Measurements from ENCODE around the gene GABBR2. TPM values are rescaled to one million over a fixed set of nuclear protein-coding genes. Genes with fewer than 3 reads are reported as not detected.
A peak's percentile ranks its signal among the peaks of the same experiment; 100 is the strongest.

The GABBR2 gene
- total and polyA plus RNA-seq, 4 donors, result 20.0 to 140 (median 93.3) TPM

DNA sequence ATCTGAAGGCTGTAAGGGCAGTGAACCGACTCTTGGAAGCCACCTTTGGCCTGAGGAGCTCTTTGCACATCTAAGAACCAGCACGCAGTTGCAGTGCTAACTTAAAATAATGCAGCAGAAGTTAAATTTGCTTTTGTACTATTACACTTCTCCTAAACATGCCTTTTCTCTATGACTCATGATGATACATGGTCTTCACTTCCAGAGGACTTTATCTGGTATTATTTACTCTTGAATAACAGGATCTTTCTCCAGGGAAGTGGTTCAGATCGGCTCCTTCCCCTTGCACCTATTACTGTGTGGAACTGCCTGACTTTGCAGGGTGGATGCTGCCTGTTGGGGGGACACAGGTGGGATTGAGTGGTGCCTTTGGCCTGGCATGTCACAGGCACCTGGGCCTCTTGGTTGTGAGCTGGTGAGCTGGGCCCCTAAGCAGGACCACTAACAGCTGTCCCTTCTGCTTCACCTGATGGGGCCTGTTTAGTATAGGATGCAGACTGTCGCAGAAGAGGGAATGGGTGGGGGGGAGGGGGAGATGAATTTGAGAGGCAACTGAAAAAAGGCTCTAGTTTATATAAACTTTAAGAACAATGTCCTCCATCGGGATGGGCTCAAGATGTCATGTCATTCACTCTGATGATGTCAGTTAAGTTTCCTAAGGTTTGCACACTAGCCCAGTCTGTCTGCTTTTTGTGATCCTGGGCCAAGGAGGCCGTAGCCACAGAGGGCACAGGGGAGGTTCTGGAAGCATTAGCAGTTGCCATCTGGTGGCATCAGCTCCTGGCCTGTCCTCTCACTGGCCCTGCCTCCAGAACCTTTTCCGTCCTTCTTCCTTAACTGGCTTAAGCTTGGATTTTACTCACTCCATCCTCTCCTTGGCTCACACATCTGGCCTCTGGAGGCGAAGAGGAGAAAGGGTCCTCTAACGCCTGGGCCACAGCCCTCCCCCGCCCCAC lies 33.9 kb upstream of the GABBR2 start:
- peaks cover 28% of the 10 kb centered on the region for H3K36me3 ChIP-seq (ENCODE audit: control insufficient read depth, insufficient read depth, low read length)
- DNase-seq (ENCODE audit: low read depth in 4 of 6, low spot score in 6 of 6), result no peak
- H3K9me3 ChIP-seq (ENCODE audit: control insufficient read depth, insufficient read depth, low read length), result peaks cover 2% of the 10 kb centered on the region
- H3K27me3 ChIP-seq (ENCODE audit: control insufficient read depth, insufficient read depth, low read length), result no peaks in the 10 kb centered on the region
- H3K27ac ChIP-seq (ENCODE audit: low read depth, low read length), result no peak overlapping the region
- 93% methylated on average over 6 of the region's 10 CpGs for WGBS (ENCODE audit: insufficient coverage)
- H3K4me3 ChIP-seq (ENCODE audit: low read depth, low read length), result no peak overlapping the region
- H3K4me1 ChIP-seq (ENCODE audit: control insufficient read depth, insufficient read depth, low read length), result no peaks in the 10 kb centered on the region

DNA sequence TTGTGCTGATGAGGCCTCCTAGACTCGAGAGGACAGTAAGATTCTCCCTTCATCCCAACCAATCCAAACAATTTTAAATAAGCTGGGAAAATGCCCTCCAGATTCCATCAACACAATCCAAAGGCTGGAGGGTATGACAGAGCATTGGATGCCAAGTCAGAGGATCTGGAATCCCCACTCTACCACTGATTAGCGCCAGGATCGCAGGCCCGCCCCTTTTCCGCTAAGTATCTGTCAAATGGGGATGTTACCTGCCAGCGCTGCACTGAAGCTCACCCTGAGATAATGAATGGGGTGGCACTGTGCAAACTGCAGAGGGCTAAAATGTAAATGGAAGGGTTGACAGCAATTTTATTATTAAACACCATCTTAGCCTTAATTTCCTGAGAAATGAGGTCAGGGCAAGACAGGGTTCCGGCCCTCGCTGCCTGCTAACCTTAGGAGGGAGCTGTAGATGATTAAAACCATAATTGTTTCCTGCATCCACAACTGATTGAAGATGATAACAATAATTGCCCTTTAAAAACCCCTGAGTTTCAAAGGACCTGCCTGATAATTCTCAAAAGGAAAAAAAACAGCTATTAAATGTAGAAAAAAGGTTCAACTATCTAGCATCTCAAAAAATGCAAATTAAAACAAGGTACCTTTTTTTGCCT lies 31.6 kb upstream of the GABBR2 start:
- Histone ChIP-seq H3K27me3 (ENCODE audit: control insufficient read depth, insufficient read depth, low read length) (no peaks in the 10 kb centered on the region), H3K4me3 (ENCODE audit: low read depth, low read length) (no peak overlapping the region), H3K9me3 (ENCODE audit: control insufficient read depth, insufficient read depth, low read length) (peaks cover 2% of the 10 kb centered on the region), H3K27ac (ENCODE audit: low read depth, low read length) (no peak overlapping the region), H3K4me1 (ENCODE audit: control insufficient read depth, insufficient read depth, low read length) (no peaks in the 10 kb centered on the region), H3K36me3 (ENCODE audit: control insufficient read depth, insufficient read depth, low read length) (peaks cover 28% of the 10 kb centered on the region)
- WGBS (ENCODE audit: insufficient coverage), result 100% methylated on average over 1 of the region's 8 CpGs
- peak in 1 of 6 donors; percentile 19 for DNase-seq (ENCODE audit: low read depth in 4 of 6, low spot score in 6 of 6)

DNA sequence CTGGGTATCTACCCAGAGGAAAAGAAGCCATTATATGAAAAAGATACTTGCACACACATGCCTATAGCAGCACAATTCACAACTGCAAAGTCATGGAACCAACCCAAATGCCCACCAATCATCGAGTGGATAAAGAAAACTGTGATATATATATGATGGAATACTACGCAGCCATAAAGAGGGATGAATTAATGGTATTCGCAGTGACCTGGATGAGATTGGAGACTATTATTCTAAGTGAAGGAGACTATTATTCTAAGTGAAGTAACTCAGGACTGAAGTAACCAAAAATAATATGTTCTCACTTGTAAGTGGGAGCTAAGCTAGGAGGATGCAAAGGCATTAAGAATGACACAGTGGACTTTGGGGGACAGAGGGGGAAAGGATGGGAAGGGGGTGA lies 30.0 kb upstream of the GABBR2 start:
- Histone ChIP-seq H3K36me3 (ENCODE audit: control insufficient read depth, insufficient read depth, low read length) (peaks cover 21% of the 10 kb centered on the region), H3K9me3 (ENCODE audit: control insufficient read depth, insufficient read depth, low read length) (peaks cover 2% of the 10 kb centered on the region), H3K27ac (ENCODE audit: low read depth, low read length) (no peak overlapping the region), H3K4me3 (ENCODE audit: low read depth, low read length) (no peak overlapping the region), H3K4me1 (ENCODE audit: control insufficient read depth, insufficient read depth, low read length) (no peaks in the 10 kb centered on the region), H3K27me3 (ENCODE audit: control insufficient read depth, insufficient read depth, low read length) (no peaks in the 10 kb centered on the region)
- no peak for DNase-seq (ENCODE audit: low read depth in 4 of 6, low spot score in 6 of 6)
- WGBS (ENCODE audit: insufficient coverage), result 100% methylated on average over 1 of the region's 3 CpGs

DNA sequence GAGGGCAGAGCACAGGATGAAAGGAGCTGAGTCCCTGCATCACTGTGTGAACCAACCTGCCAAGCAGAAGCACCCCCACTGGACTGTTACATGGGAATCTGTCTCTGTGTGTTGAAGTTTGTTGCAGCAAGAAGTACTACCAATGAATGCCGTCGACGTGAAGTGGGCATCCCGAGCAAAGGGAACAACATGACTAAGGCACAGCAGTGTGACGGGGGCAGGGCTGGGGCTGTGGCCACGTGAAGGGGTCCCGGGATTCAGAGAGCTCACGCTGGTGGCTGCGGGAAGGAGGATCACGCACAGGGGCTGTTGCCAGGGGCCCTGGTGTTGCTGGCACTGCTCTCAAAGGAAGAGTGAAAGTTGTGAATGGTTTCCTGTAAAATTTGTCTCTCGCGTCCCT lies 27.5 kb upstream of the GABBR2 start:
- Histone ChIP-seq H3K9me3 (ENCODE audit: control insufficient read depth, insufficient read depth, low read length) (peaks cover 2% of the 10 kb centered on the region), H3K27ac (ENCODE audit: low read depth, low read length) (no peak overlapping the region), H3K36me3 (ENCODE audit: control insufficient read depth, insufficient read depth, low read length) (peaks cover 19% of the 10 kb centered on the region), H3K4me1 (ENCODE audit: control insufficient read depth, insufficient read depth, low read length) (peaks cover 4% of the 10 kb centered on the region), H3K27me3 (ENCODE audit: control insufficient read depth, insufficient read depth, low read length) (no peaks in the 10 kb centered on the region), H3K4me3 (ENCODE audit: low read depth, low read length) (no peak overlapping the region)
- WGBS (ENCODE audit: insufficient coverage), result 58% methylated on average over 9 of the region's 12 CpGs
- no peak for DNase-seq (ENCODE audit: low read depth in 4 of 6, low spot score in 6 of 6)

DNA sequence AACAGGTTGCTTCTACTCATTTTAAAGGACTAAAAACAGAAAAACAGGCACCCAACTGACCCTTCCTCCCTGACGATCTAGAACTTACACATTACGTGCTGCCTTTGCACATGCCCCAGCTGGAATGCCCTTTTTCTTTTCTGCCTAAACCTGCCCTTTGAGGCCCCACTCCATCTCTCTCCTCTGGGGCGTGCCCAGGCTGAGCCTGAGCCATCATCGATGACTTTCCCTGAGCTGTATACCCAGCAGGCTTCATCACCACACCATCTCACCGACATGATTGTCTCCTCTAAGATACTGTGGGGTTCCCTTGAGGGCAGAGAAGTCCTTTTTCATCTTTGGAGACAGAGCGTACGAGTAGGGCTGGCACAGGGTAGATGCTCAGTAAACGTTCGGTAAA lies 24.1 kb upstream of the GABBR2 start:
- H3K27ac ChIP-seq (ENCODE audit: low read depth, low read length), result no peak overlapping the region
- no peak for DNase-seq (ENCODE audit: low read depth in 4 of 6, low spot score in 6 of 6)
- peaks cover 19% of the 10 kb centered on the region for H3K36me3 ChIP-seq (ENCODE audit: control insufficient read depth, insufficient read depth, low read length)
- no peak overlapping the region for H3K4me3 ChIP-seq (ENCODE audit: low read depth, low read length)
- H3K9me3 ChIP-seq (ENCODE audit: control insufficient read depth, insufficient read depth, low read length), result no peaks in the 10 kb centered on the region
- H3K4me1 ChIP-seq (ENCODE audit: control insufficient read depth, insufficient read depth, low read length), result peaks cover 4% of the 10 kb centered on the region
- no peaks in the 10 kb centered on the region for H3K27me3 ChIP-seq (ENCODE audit: control insufficient read depth, insufficient read depth, low read length)
- WGBS (ENCODE audit: insufficient coverage), result 100% methylated on average over 4 of the region's 9 CpGs

DNA sequence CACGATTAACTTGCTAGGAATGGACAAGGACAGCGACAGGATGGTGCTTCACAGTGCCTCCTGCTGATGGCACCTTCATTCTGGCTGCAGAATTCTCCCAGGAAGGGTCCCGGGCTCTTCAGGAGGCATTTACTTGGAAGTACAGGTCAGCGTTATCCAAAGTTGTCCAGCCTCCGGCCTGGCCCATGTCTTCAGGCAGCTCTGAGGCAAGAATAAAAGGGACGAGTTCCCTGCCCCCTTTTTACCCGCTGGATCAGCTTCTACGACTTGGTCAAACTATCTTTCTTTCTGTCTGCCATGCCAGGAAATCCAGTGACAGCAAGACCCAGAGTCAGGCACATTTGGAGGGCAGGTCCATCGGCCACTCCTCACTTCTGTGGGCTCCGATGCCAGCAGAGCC lies 23.4 kb upstream of the GABBR2 start:
- no peaks in the 10 kb centered on the region for H3K9me3 ChIP-seq (ENCODE audit: control insufficient read depth, insufficient read depth, low read length)
- H3K4me1 ChIP-seq (ENCODE audit: control insufficient read depth, insufficient read depth, low read length), result peaks cover 4% of the 10 kb centered on the region
- no peak overlapping the region for H3K27ac ChIP-seq (ENCODE audit: low read depth, low read length)
- H3K27me3 ChIP-seq (ENCODE audit: control insufficient read depth, insufficient read depth, low read length), result no peaks in the 10 kb centered on the region
- no peak overlapping the region for H3K4me3 ChIP-seq (ENCODE audit: low read depth, low read length)
- peaks cover 19% of the 10 kb centered on the region for H3K36me3 ChIP-seq (ENCODE audit: control insufficient read depth, insufficient read depth, low read length)
- DNase-seq (ENCODE audit: low read depth in 4 of 6, low spot score in 6 of 6), result no peak
- 94% methylated on average over 10 of the region's 10 CpGs for WGBS (ENCODE audit: insufficient coverage)

DNA sequence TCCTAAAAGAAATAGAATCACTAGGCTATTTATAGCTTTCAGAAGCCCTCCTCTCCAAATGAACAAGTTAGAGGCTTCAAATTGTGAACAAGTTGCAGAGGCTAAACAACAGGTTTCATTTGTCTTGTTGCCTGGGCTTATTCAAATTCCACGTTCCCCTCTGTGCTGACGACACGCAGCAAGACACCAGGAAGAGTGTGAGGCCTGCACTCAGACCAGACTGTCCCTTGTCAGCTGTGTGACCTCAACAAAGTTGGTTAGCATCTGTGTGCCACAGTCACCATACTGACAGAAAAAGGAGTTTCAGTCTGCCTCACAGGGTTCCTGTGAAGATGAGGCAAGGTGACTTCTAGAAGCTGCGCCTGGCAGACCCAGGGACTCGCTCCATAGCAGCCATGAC lies 22.1 kb upstream of the GABBR2 start:
- Histone ChIP-seq H3K27ac (ENCODE audit: low read depth, low read length) (no peak overlapping the region), H3K9me3 (ENCODE audit: control insufficient read depth, insufficient read depth, low read length) (no peaks in the 10 kb centered on the region), H3K4me1 (ENCODE audit: control insufficient read depth, insufficient read depth, low read length) (peaks cover 4% of the 10 kb centered on the region), H3K27me3 (ENCODE audit: control insufficient read depth, insufficient read depth, low read length) (no peaks in the 10 kb centered on the region), H3K36me3 (ENCODE audit: control insufficient read depth, insufficient read depth, low read length) (peaks cover 10% of the 10 kb centered on the region), H3K4me3 (ENCODE audit: low read depth, low read length) (no peak overlapping the region)
- WGBS (ENCODE audit: insufficient coverage), result 49% methylated on average over 4 of the region's 5 CpGs
- no peak for DNase-seq (ENCODE audit: low read depth in 4 of 6, low spot score in 6 of 6)

DNA sequence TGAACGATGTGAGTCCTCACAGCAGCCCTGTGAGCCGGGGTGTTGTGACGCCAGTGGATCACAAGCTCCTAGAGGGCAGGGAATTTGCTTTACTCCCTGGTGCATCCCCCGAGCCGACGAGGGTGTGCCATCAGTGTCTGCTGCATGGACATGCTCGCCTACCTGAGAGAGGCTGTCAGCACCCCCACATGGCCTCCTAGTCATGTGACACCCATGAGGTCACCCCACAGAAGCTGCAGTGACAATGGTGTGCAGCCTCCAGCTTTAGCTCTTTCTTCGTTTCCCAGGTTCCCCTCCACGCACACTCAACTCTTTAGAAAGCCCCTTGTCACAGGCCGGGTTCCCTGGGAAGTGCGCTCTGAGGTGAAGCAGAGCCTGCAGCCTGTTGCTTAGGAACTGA lies 19.8 kb upstream of the GABBR2 start:
- no peaks in the 10 kb centered on the region for H3K27me3 ChIP-seq (ENCODE audit: control insufficient read depth, insufficient read depth, low read length)
- peaks cover 6% of the 10 kb centered on the region for H3K36me3 ChIP-seq (ENCODE audit: control insufficient read depth, insufficient read depth, low read length)
- no peaks in the 10 kb centered on the region for H3K9me3 ChIP-seq (ENCODE audit: control insufficient read depth, insufficient read depth, low read length)
- no peak for DNase-seq (ENCODE audit: low read depth in 4 of 6, low spot score in 6 of 6)
- H3K27ac ChIP-seq (ENCODE audit: low read depth, low read length), result no peak overlapping the region
- H3K4me1 ChIP-seq (ENCODE audit: control insufficient read depth, insufficient read depth, low read length), result peaks cover 10% of the 10 kb centered on the region
- WGBS (ENCODE audit: insufficient coverage), result 93% methylated on average over 10 of the region's 11 CpGs
- H3K4me3 ChIP-seq (ENCODE audit: low read depth, low read length), result no peak overlapping the region

DNA sequence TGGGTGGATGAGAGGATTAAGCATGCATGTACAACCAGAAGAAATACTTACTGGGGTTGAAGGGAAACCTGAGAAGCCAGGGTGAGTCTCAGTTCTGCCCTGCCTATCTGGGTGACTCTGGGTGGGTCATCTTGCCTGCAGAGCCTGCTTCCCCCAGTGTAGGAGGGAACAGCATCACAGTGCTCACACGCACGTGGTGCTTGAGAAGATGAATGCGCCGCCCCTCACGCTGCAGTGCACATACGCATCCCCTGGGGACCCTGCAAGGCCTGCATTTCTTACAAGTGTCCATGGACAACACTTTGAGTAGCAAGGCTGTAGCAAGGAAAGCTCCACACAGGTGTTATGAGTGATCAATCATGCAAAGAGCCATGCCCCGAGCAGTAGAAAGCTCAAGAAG lies 18.7 kb upstream of the GABBR2 start:
- H3K27ac ChIP-seq (ENCODE audit: low read depth, low read length), result no peak overlapping the region
- WGBS (ENCODE audit: insufficient coverage), result 63% methylated on average over 7 of the region's 7 CpGs
- peak in 1 of 6 donors; percentile 26 for DNase-seq (ENCODE audit: low read depth in 4 of 6, low spot score in 6 of 6)

More for the DNA sequence above, 18.7 kb upstream of the GABBR2 start:
- no peaks in the 10 kb centered on the region for H3K27me3 ChIP-seq (ENCODE audit: control insufficient read depth, insufficient read depth, low read length)
- H3K4me3 ChIP-seq (ENCODE audit: low read depth, low read length), result no peak overlapping the region
- H3K36me3 ChIP-seq (ENCODE audit: control insufficient read depth, insufficient read depth, low read length), result no peaks in the 10 kb centered on the region
- H3K4me1 ChIP-seq (ENCODE audit: control insufficient read depth, insufficient read depth, low read length), result peaks cover 10% of the 10 kb centered on the region
- H3K9me3 ChIP-seq (ENCODE audit: control insufficient read depth, insufficient read depth, low read length), result no peaks in the 10 kb centered on the region

Data from spinal cord (tissue), 10 donors.